Endothelial cell of hepatic sinusoid (primary cell): ENCODE measurements around the gene RETREG2.

ENCODE experiments used
- in situ Hi-C: cut with HindIII; loops from 2 replicates; pipeline ENCODE4 v1.10.0; 2017; ENCODE audit warnings: low sequenced_read_pairs

The RETREG2 gene, protein sequence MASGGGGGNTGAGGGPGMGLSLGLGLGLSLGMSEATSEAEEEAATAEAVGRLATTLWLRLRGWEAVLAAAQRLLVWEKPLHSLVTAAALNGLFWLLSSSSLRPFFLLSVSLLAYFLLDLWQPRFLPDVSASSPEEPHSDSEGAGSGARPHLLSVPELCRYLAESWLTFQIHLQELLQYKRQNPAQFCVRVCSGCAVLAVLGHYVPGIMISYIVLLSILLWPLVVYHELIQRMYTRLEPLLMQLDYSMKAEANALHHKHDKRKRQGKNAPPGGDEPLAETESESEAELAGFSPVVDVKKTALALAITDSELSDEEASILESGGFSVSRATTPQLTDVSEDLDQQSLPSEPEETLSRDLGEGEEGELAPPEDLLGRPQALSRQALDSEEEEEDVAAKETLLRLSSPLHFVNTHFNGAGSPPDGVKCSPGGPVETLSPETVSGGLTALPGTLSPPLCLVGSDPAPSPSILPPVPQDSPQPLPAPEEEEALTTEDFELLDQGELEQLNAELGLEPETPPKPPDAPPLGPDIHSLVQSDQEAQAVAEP

DNA sequence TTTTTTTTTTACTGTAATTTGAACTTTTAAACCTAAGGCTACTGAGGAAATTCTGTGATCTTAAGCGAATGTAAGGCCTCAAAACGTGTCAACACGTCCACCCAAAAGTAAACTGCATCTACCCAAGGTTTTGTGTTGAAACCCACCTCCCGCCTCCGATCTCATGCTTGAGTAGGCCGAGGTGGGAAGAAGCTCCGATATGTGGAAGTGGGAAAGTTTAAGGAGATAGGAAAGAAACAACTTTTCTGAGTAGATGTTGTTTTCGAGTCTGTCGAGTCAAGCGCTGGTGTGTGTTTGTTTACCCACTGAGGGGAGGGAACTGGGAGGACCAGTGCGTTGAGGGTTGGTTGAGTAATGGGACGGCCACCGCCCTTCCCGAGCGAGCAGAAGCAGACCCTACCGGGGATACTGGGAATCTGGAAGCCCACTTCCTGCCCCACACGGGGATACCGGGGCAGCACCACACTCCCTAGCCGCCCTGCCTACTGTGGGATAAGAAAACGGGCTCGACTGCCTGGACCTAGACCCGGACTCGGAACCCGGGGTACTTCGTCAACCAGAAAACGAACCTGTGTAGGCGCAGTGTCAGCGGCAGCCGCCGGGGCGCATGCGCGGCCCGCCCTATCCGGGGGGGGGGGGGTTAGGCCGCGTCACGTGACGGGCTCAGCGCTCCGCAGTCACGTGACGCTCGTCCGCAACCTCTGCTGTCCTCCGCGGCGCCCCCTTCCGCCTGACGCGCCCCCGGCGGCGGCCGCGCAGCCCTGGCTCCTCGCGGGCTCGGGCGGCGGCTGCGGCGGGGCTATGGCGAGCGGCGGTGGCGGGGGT, at the start of gene RETREG2:
Gene RETREG2 (plus strand): TSS at position 724 of the 825 bp plus-strand sequence. CDS start 78 bp downstream, at position 802.
- in situ Hi-C loops = no loop called here

DNA sequence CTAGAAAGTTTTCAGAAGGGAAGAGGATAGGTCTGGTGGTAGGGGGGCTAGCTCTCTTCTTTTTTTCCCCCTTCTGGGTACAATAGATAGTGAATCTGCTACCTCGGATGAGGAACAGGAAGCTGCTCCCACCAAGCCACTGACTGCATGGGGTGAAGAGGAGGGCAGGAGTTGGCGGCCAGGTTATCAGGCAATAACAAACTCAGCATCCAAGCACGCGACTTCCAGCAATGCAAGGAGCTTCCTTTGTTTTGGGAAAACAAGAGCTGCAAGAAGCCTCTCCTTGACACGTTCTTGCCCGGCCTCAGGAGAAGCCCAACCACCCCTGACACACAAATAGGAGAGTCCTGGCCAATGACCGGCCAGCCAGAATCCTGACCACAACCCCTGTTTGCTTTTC, 49.7 kb upstream of the RETREG2 start:
- in situ Hi-C loops = no loop called here

DNA sequence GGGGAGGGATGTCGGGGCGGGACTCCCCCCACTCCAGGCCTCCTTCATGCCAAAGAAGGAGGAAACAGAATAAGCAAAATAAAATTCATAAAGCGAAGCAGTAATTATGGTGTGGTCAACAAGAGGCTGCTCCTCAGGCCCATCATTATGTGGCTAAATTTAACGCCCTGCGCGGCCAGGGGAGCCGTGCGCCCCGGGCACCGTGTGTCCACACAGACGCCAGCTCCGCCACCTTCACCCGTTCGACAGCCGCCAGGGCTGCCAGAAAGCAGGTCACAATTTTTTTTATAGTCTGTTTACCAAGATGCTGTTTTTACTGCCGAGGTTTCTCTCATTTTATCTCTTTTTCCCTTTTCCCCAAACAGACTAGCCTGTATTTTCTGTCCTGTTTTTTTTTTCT, 48.5 kb upstream of the RETREG2 start:
- in situ Hi-C loops = no loop called here

DNA sequence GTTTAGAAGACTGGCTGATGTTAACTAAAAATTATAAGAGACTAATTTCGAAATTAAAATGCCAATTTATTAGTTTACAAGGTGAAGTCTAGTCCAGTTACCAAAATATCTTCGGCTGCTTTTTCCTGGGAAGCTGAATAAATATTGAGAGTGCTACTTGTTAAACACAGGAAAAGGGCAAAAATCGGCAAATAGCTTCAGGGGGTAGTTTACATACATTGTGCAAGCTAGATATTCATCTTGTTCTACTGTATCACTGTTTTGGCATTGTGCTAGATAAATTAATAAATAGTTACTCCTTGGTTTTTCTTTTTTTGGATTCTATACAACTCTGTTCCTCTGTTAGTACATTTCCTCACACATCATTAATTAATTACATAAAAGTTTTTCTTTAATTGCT, 46.7 kb upstream of the RETREG2 start:
- in situ Hi-C loops = no loop called here

DNA sequence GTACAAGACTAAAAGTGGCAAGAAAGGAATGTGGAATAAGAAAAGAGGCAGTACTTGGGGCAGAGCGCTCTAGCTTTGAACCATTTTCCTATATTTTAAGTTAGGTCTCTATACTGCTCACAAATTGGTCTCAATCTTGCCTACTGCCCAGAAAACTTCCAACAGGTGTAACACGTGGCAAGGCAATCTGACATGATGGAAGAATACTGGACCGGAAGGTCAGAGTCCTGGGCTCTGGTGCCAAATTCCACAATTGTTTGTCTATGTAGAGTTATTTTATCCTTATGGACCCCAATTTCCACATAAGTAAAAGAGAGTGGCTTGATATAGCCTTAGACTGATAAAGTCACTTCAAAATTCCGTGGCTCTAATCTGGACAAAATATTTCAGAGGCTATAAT, 46.3 kb upstream of the RETREG2 start:
- in situ Hi-C loops = no loop called here

DNA sequence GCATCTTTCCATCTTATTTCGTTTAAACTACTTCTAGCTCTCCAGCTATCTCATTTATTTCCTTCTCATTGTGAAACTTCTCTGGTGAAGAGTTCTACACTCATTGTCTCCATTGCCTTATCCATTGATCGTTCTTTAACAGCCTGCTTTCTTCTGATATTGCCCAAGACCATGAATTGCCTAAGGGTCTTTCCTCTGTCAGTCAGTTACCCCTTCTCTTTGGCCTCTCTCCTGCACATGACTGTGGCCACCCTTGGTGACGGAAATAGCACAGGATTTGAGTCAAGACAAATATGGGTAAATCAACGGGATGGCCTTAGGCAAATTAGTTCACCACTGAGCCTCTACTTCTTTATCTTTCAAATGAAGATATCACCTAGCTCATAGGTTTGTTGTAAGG, 44.1 kb upstream of the RETREG2 start:
- in situ Hi-C loops = no loop called here

DNA sequence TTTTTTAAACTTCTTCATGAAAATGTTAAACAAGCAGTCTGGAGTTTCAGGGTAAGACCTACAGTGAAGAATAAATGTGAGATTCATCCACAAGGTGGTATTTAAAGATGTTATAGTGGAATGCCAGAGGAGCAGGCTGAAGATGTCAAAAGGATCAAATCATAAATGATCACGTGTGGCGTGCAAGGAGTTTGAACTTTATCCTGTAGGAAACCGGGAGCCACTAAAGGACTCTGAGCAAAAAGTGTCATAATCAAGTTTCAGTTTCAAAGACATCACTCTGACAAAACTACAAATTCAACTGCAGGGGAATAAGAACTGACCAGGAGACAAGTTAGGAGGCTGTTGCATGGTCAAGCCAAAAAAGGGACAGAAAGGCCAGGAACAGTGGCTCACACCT, 37.4 kb upstream of the RETREG2 start:
- in situ Hi-C loops = no loop called here

DNA sequence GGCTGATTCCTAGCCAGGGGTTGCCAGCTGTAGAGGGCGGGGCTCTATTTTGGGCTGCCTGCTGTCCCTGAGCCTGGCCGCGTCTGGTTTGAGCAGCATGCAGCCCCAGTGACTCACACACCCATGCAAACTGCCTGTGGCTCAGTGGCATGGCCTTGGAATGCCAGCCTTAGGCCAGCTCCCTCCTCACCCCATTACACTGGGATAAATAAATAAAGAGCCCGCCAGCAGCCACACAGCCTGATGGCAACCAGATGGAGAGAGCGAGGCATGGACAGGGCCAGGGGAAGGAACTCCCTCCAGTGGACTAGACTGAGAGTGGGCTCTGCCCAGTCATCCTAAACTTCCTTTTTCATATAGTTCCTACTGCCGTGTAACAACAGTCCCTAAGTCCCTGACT, 35.7 kb upstream of the RETREG2 start:
- in situ Hi-C loops = no loop called here

DNA sequence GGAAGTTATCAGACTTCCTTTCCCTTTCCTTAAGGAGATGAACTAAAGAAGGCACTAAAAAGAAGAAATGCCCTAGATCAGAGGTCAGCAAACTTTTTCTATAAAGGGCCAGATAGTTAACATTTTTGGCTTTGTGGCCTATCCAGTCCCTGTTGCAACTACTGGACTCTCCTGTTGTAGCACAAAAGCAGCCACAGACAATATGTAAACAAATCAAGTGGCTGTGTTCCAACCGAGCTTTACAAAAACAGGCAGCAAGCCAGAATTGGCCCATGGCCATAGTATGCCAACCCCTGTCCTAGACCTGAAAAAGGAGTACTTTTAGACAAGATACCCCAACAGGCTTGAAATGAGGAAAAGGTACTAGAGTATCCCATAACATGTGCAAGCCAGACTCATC, 28.4 kb upstream of the RETREG2 start:
- in situ Hi-C loops = loop anchor here (5.0 kb wide), 1 partner anchor 92 kb away; no protein-coding TSS in a partner anchor

DNA sequence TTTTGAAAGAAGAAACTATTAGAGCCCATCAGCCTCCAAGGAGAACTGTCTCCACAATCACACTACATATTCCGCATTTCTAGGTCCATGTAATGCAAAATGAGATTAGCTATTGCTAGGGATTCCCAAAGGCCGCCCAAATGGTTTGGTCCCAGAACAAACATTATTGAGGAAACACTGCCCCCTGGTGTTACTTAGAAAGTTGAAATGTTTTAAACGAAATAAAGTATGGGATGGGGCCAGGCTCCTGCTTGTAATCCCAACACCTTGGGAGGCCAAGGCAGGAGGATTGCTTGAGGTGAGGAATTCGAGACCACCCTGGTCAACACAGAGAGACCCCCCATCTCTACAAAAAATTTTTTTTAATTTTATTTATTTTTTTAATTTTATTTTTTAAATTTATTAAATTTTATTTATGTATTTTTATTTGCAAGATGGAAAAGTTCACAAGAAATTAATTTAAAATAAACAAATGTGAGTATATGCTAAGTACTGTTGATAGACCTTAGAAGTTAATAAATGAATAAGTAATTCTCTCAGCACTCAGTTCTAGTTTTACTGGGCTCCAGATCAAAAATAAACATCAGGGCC, 22.9 kb upstream of the RETREG2 start:
- in situ Hi-C loops = no loop called here

DNA sequence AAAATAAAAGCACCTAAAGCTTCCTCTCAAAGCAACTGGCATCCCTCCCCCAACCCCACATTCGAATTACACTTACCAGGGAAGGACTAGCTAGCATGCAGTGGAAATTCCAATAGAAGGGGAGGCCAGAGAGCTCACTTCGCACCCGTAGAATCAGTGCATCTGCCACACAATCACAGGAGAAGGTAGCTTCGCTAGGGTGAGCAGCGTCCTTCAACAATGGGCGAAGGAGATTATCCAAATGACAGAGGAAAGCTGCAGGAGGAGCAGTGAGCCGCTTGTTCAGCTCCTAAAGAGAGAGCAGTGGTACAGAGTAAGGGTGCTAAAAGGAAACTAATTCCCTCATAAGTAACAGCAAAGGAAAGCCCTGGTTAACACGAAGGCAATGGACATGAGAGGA, 20.7 kb upstream of the RETREG2 start:
- in situ Hi-C loops = no loop called here

DNA sequence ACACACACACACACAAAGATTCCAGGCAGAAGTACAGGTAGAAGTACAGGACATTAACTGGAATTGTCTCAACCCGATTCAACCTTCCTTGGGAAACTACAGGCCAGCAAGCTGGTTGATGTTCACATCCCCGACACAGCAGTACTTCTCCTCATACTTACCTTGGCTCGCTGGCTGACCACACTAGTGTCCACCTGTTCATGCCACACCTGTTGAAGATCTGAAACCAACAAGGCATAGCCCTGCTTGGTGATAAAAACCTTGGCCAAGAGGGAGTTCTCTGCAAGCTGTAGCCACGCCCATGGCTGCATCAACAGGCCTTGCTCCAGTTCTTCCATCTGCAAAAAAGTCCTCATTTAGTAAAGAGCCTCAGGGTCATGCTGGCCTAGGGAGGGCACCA, 20.1 kb upstream of the RETREG2 start:
- in situ Hi-C loops = no loop called here

DNA sequence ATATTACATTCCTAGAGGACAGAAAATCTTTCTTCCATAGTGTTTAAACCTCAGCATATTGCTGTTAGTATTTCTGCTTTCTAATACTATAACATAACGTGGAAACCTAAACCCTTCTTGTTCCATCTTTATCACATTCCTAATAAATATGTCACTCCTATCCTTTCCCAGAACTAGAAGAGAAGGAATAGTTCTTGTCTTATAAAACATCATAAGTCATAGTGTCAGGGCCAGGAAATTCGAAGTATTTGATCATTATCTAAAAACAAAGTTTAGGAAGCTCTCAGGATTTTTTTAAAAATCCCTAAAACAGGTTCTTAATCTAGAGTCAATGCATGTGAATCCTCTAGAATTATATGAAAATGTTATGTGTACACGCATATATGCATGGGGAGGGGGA, 19.5 kb upstream of the RETREG2 start:
- in situ Hi-C loops = no loop called here

DNA sequence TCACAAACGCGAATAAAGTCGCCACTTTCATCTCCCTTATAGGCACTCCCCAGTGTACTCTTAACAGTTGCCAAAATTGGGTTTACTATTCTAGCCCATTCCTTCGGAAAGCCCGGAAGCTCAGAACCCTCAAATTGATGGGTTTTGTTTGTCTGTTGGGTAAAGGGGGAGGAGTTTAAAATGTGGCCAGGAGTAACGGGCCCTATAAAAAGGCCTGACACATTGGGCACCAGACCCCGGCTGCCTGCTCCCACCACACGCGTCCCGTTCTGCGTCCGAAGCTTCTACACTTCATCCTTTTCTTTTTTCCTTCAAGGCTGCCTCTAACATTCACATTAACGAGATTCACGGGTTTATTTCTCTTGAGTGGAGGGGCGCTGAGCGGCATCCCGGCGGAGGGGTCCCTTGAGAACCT, 18.3 kb upstream of the RETREG2 start:
- in situ Hi-C loops = no loop called here

DNA sequence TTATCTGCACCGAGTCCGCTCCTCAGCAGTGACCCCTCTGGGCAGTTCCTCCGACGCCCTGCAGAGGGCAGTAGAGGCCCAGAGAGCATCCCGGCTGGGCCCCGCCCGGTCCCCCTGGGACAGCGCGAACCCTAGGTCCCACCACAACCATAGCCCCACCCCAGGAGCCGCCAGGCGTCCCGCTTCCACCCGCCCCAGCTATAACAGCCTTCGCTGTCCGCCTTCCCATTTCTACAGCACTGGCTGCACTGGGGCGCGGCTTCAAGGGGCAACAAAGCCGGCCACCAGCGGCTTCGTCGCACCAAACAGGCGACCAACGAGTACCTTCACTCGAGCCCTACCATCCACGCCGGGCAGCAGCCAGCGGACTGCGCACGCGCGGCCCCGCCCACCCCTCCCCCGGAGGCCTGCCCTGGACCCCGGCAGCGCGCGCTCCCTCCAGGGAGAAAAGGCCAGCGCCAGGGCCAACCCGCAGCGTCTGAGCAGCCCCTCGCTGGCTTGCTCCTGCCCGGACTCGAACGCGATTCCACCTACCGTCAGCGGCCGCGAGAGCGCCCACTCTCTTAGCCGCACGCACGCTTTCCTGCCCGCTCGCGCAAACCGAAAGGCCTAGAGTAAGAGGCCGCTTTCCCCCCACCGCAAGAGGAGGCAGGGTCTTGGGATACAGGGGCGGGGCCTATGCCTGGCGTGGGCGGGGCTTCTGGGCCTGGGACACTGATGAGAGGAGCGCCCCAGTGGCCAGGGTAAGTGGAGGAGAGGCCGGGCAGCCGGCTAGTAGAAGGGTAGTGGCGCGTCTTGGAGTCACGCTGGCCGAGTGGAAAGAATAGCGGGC, 17.7 kb upstream of the RETREG2 start, which contains the start of gene NHEJ1:
Gene NHEJ1 (minus strand): TSS at position 630 of the 832 bp plus-strand sequence. CDS start 2,453 bp downstream, outside the sequence.
- in situ Hi-C loops = no loop called here

DNA sequence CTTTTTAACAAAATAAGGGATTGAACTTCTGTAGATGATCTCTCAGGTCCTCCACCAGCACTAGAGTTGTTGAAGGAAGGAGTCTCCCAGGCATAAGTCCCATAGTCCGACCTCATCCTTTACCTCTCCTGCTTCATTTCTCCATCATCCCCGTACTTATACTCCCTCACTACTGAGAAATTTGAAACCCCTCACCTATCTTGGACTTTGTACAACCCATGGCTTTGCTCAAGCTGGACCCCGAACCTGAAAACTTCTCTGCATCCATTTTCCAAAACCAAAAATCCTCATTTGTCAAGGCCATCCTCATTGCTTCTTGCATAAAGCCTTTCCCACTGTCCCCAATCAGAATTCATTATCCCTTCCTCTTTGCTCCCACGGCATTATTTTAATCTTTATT, 17.0 kb upstream of the RETREG2 start:
- in situ Hi-C loops = no loop called here

DNA sequence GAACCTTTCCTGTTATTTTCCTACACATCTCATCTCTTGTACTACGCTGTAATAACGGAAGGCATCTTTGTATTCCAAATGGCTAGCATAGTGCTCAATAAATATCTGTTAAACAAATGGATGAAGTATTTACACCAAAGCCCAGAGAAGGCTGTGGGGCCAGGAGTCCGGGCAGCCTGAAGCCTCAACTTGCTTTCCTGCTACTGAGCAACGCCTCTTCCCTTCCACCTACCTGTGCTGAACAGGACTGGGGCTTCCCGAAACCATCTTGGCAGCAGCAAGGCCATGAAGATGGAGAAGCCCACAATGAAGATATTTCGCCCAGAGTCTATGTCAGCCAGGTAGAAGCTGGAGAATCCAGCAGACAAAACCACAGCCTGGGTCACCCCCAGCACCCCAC, 14.9 kb upstream of the RETREG2 start:
- in situ Hi-C loops = no loop called here

DNA sequence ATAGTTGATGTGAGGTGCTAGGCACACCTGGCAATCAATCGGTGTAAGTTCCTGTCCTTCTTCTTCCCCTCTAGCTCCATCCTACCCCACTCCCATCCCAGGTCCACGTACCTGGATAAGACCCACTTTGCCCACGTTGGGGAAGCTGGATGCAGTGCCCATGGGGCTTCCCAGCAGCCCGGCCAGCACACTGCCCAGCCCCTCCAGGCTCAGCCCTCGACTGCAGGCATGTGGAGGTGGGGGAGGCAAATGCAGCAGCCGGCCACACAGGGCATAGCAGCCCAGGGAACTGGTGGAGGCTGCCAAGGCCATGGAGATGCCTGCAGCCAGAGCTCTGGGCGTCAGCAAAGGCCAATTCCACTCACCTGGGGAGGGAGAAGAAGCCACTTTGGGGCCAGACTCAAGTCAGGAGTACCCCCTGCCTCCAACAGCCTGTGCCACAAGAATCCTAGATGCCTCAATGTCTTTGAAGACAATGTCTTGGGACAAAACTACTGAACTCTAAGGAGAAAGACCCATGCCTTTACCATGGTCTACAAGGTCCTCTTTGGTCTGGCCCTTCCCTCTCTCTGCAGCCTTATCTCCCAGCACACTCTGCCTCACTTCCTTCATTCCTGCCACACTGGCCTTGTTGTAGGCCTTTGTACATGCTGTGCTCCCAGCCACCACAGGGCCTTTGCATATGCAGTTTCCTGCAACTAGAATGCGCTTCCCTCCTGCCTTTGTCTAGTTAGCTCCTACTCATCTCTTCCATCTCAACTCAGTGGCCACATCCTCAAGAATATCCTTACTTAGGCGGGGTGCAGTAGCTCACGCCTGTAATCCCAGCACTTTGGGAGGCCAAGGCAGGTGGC, 12.8 kb upstream of the RETREG2 start:
- in situ Hi-C loops = no loop called here

DNA sequence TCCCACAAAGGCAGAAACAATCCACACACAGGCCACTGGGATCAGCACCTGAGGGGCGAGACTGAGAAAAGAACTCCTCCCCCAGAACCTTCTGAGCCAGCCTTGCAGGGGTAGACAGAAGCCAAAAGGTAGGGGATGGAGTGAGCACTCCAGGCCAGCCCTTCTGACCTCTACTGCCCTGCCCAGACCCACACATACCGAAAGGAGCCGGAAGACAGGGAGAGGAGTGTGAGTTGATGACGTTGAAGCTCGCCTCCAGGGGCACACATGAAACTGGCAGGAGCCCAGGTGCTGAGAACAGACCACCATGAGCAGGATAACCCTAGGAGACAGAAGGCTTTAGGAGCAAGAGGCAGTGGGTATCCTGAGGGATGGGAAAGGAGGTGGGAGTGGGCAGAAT, 10.1 kb upstream of the RETREG2 start:
- in situ Hi-C loops = no loop called here
